SK-N-SH treated with all-trans-retinoic acid at 6 μM for 48 hours (cell line): ENCODE data around the gene CTNNA3.

Source experiments
- ARNTL ChIP-seq: fragments of 450-650 bp; formaldehyde crosslinking; IDR thresholded peaks from 2 replicates; pipeline ENCODE4 v1.5.0; 2020; ENCODE audit warnings: low read depth, mild to moderate bottlenecking, moderate library complexity, borderline replicate concordance
- GLIS3 ChIP-seq: fragments of 250-450 bp; sonication (Bioruptor Pico); IDR thresholded peaks from 2 replicates; pipeline ENCODE4 v1.5.0; 2020; ENCODE audit warnings: mild to moderate bottlenecking, moderate library complexity
- OSR1 ChIP-seq: fragments of 250-450 bp; sonication (Bioruptor Pico); IDR thresholded peaks from 2 replicates; pipeline ENCODE4 v1.8.0; 2022; ENCODE audit warnings: moderate library complexity, mild to moderate bottlenecking, inconsistent platforms
- PPARA ChIP-seq: fragments of 250-450 bp; sonication (Bioruptor Pico); IDR thresholded peaks from 2 replicates; pipeline ENCODE4 v1.5.0; 2020; ENCODE audit warnings: mild to moderate bottlenecking, borderline replicate concordance
- RARB ChIP-seq: fragments of 250-450 bp; sonication (Bioruptor Pico); IDR thresholded peaks from 2 replicates; pipeline ENCODE4 v1.8.0; 2021; ENCODE audit warnings: mild to moderate bottlenecking, moderate library complexity
- ZNF565 ChIP-seq: fragments of 450-650 bp; formaldehyde crosslinking; conservative IDR thresholded peaks from 2 replicates; pipeline ENCODE4 v1.5.0; 2020; ENCODE audit warnings: low read depth, mild to moderate bottlenecking, moderate library complexity
- ZNF8 ChIP-seq: fragments of 450-650 bp; formaldehyde crosslinking; IDR thresholded peaks from 2 replicates; pipeline ENCODE4 v1.5.0; 2020; ENCODE audit warnings: mild to moderate bottlenecking, moderate library complexity
- TF ChIP-seq, protein P1 (sequence below): fragments of 250-450 bp; sonication (Bioruptor Pico); IDR thresholded peaks from 2 replicates; pipeline ENCODE4 v1.8.0; 2020; ENCODE audit warnings: mild to moderate bottlenecking, moderate library complexity, borderline replicate concordance
- TF ChIP-seq, protein P2 (sequence below): fragments of 250-450 bp; sonication (Bioruptor Pico); IDR thresholded peaks from 2 replicates; pipeline ENCODE4 v1.5.1; 2021; ENCODE audit warnings: mild to moderate bottlenecking, moderate library complexity
- TF ChIP-seq, protein P3 (sequence below): fragments of 250-450 bp; sonication (Bioruptor Pico); IDR thresholded peaks from 2 replicates; pipeline ENCODE4 v1.5.0; 2020; ENCODE audit warnings: mild to moderate bottlenecking, moderate library complexity
- TF ChIP-seq, protein P4 (sequence below): fragments of 250-450 bp; sonication (Bioruptor Pico); IDR thresholded peaks from 2 replicates; pipeline ENCODE4 v1.5.1; 2020; ENCODE audit warnings: low read depth, mild to moderate bottlenecking, moderate library complexity

DNA sequence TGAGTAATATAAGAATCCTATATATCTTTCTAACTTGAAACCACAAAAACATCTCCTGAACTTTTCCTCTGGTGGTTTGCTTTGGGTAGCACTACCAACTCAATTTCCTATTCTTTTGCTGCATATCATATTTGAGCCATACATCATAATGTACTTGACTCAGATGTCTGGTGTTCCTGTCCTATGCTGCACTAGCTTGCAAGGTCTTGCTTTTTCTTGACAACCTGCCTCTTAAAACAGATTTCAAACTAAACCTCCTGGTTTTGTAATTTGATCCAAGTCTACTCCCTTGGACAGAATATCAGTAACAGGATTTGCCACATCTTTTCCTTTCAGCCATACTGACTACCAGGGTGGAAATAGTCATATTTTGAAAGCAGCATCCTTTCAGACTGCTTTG, 1290.4 kb downstream of the CTNNA3 start:
- TF ChIP-seq RARB (CRISPR knock-in tag) (no peak), ZNF8 (CRISPR knock-in tag) (no peak), ARNTL (CRISPR knock-in tag) (no peak), PPARA (no peak), ZNF565 (CRISPR knock-in tag) (no peak), OSR1 (CRISPR knock-in tag) (no peak), GLIS3 (CRISPR knock-in tag) (no peak)
- TF ChIP-seq, protein P1, sequence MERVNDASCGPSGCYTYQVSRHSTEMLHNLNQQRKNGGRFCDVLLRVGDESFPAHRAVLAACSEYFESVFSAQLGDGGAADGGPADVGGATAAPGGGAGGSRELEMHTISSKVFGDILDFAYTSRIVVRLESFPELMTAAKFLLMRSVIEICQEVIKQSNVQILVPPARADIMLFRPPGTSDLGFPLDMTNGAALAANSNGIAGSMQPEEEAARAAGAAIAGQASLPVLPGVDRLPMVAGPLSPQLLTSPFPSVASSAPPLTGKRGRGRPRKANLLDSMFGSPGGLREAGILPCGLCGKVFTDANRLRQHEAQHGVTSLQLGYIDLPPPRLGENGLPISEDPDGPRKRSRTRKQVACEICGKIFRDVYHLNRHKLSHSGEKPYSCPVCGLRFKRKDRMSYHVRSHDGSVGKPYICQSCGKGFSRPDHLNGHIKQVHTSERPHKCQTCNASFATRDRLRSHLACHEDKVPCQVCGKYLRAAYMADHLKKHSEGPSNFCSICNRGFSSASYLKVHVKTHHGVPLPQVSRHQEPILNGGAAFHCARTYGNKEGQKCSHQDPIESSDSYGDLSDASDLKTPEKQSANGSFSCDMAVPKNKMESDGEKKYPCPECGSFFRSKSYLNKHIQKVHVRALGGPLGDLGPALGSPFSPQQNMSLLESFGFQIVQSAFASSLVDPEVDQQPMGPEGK (CRISPR knock-in tag) = no peak
- TF ChIP-seq, protein P2, sequence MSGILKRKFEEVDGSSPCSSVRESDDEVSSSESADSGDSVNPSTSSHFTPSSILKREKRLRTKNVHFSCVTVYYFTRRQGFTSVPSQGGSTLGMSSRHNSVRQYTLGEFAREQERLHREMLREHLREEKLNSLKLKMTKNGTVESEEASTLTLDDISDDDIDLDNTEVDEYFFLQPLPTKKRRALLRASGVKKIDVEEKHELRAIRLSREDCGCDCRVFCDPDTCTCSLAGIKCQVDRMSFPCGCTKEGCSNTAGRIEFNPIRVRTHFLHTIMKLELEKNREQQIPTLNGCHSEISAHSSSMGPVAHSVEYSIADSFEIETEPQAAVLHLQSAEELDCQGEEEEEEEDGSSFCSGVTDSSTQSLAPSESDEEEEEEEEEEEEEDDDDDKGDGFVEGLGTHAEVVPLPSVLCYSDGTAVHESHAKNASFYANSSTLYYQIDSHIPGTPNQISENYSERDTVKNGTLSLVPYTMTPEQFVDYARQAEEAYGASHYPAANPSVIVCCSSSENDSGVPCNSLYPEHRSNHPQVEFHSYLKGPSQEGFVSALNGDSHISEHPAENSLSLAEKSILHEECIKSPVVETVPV (CRISPR knock-in tag) = no peak
- TF ChIP-seq, protein P3, sequence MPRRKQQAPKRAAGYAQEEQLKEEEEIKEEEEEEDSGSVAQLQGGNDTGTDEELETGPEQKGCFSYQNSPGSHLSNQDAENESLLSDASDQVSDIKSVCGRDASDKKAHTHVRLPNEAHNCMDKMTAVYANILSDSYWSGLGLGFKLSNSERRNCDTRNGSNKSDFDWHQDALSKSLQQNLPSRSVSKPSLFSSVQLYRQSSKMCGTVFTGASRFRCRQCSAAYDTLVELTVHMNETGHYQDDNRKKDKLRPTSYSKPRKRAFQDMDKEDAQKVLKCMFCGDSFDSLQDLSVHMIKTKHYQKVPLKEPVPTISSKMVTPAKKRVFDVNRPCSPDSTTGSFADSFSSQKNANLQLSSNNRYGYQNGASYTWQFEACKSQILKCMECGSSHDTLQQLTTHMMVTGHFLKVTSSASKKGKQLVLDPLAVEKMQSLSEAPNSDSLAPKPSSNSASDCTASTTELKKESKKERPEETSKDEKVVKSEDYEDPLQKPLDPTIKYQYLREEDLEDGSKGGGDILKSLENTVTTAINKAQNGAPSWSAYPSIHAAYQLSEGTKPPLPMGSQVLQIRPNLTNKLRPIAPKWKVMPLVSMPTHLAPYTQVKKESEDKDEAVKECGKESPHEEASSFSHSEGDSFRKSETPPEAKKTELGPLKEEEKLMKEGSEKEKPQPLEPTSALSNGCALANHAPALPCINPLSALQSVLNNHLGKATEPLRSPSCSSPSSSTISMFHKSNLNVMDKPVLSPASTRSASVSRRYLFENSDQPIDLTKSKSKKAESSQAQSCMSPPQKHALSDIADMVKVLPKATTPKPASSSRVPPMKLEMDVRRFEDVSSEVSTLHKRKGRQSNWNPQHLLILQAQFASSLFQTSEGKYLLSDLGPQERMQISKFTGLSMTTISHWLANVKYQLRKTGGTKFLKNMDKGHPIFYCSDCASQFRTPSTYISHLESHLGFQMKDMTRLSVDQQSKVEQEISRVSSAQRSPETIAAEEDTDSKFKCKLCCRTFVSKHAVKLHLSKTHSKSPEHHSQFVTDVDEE (CRISPR knock-in tag) = no peak
- TF ChIP-seq, protein P4, sequence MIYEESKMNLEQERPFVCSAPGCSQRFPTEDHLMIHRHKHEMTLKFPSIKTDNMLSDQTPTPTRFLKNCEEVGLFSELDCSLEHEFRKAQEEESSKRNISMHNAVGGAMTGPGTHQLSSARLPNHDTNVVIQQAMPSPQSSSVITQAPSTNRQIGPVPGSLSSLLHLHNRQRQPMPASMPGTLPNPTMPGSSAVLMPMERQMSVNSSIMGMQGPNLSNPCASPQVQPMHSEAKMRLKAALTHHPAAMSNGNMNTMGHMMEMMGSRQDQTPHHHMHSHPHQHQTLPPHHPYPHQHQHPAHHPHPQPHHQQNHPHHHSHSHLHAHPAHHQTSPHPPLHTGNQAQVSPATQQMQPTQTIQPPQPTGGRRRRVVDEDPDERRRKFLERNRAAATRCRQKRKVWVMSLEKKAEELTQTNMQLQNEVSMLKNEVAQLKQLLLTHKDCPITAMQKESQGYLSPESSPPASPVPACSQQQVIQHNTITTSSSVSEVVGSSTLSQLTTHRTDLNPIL (CRISPR knock-in tag) = no peak
